Measurements from ENCODE around the gene RGS6.

DNA sequence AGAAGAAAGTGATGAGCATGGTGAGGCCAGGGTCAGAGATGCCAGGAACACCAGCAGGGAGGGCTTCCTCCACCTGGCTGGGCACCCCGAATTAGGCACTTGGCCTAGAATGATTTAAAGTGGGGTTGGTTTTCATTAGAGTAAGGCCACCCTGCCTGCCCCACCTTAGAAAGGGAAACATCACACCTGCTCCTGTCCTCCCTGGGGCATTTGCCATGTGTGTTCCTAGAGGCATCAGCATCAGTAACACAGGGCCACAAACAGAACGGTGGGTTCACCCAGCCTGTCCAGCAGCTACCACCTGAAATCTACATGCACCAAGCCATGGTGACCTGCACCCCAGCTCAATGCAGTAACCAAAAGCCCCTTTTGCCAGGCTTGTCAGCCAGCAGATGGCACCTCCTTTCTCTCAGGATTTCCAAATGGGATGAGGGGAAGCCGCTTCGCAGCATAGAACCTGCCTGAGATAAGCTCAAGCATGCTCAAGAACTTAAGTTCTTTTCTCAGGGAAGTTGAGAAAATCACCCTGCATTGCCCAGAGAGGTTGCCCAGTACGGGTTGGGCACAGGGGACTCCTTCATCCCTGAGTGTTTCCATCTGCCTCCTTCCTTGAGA is 622.9 kb downstream of the RGS6 start:
- TF ChIP-seq CTCF (IDR thresholded peaks at IDR 0.05), result no peak
- no peak for TF ChIP-seq POLR2A (IDR thresholded peaks at IDR 0.05)

Data from thyroid gland (tissue), 4 donors.